ENCODE data around the gene CCDC124. TPM values are rescaled to one million over a fixed set of nuclear protein-coding genes. Genes with fewer than 3 reads are reported as not detected.

Gene CCDC124
- total RNA-seq, 1 experiment from 2014 or later, result 131 TPM

DNA sequence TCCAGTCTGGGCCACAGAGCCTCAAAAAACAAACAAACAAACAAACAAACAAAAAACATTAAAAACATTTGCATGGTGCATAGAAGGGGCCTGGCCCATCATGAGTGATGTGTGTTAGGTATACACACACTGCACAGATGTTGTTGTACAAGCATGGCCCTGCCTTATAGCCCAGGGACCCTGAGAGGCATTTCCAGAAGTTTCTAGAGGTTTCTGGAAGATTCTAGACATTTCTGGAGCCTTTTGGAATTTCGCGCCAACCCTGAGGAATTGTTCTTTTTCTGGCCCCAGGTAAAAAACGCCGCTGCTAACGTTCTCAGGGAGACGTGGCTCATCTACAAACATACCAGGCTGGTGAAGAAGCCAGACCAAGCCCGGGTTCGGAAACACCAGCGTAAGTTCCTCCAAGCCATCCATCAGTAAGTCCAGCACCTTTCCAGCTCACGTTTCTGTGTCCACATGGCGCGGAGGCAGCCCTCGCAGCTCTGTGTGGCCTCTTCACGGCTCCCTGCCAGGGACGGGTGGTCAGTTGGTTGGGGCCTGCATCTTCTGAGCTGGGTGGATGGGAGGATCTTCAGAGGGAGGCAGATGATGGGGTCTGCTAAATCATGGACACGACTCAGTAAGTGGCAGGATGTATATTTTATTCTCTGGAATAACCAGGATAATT, 56.7 kb downstream of the CCDC124 start:
- DNase-seq (ENCODE audit: low spot score), result no peak
- no TSS peak for BruUV-seq (replicated peaks)
- no peak for TF ChIP-seq EZH2 (IDR thresholded peaks at IDR 0.05; ENCODE audit: borderline replicate concordance, low read depth, low read length, poor library complexity, severe bottlenecking)
- TF ChIP-seq, protein P1, sequence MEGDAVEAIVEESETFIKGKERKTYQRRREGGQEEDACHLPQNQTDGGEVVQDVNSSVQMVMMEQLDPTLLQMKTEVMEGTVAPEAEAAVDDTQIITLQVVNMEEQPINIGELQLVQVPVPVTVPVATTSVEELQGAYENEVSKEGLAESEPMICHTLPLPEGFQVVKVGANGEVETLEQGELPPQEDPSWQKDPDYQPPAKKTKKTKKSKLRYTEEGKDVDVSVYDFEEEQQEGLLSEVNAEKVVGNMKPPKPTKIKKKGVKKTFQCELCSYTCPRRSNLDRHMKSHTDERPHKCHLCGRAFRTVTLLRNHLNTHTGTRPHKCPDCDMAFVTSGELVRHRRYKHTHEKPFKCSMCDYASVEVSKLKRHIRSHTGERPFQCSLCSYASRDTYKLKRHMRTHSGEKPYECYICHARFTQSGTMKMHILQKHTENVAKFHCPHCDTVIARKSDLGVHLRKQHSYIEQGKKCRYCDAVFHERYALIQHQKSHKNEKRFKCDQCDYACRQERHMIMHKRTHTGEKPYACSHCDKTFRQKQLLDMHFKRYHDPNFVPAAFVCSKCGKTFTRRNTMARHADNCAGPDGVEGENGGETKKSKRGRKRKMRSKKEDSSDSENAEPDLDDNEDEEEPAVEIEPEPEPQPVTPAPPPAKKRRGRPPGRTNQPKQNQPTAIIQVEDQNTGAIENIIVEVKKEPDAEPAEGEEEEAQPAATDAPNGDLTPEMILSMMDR (conservative IDR thresholded peaks at IDR 0.05; ENCODE audit: low read depth, low read length), result no peak
- Histone ChIP-seq H3K4me3 (ENCODE audit: low read depth, low read length, poor library complexity, severe bottlenecking) (no peak overlapping the region), H3K27me3 (replicated peaks; ENCODE audit: insufficient read depth, low read depth, low read length, poor library complexity) (no peaks in the 10 kb centered on the region), H3K27ac (ENCODE audit: low read depth, low read length, poor library complexity, severe bottlenecking) (no peak overlapping the region), H3K36me3 (ENCODE audit: insufficient read depth, low read length, poor library complexity, severe bottlenecking) (peaks cover 57% of the 10 kb centered on the region), H3K9me3 (ENCODE audit: low read depth, low read length, poor library complexity, severe bottlenecking) (no peaks in the 10 kb centered on the region), H3K4me1 (ENCODE audit: insufficient read depth, low read length, poor library complexity, severe bottlenecking) (no peaks in the 10 kb centered on the region)
- intact Hi-C loops (cut with micrococcal nuclease; ENCODE audit: unreplicated experiment), result no loop called here
- ChIA-PET CTCF (no interaction called here), POLR2A (ENCODE audit: low non-redundant PET) (no interaction called here)

DNA sequence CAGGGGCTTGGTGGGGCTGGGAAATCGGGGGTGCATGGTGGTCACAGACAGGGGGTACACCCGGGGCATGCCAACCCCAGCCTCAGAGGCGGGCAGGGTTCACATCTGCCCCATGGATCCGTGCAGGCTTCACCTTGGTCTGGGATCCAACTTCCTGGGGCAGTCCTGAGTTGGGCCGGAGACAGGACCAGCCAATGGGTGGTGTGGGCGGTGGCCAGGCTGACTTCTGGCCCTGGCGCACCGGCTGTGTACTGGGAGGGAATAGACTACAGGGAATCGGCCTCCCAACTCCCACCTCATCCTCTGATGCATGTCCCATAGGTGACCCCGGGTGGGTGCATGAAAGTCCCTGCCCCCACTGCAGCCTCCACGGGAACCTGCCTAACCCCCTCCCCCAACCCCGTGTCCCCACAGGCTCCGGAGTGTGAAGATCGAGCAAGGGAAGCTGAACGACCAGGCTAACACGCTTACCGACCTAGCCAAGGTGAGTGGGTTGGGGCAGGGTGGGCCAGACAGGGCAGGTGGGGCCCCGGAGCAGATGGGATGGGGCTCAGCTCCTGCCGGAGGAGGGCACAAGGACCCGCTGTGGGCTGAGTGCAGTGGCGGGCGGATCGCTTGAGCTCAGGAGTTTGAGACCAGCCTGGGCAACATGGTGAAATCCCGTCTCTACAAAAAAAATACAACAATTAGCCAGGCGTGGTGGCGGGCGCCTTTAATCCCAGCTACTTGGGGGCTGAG, 60.4 kb downstream of the CCDC124 start:
- intact Hi-C loops (cut with micrococcal nuclease; ENCODE audit: unreplicated experiment), result no loop called here
- no TSS peak for BruUV-seq (replicated peaks)
- Histone ChIP-seq H3K9me3 (ENCODE audit: low read depth, low read length, poor library complexity, severe bottlenecking) (no peaks in the 10 kb centered on the region), H3K4me1 (ENCODE audit: insufficient read depth, low read length, poor library complexity, severe bottlenecking) (no peaks in the 10 kb centered on the region), H3K4me3 (ENCODE audit: low read depth, low read length, poor library complexity, severe bottlenecking) (no peak overlapping the region), H3K36me3 (ENCODE audit: insufficient read depth, low read length, poor library complexity, severe bottlenecking) (peaks cover 38% of the 10 kb centered on the region), H3K27me3 (replicated peaks; ENCODE audit: insufficient read depth, low read depth, low read length, poor library complexity) (no peaks in the 10 kb centered on the region), H3K27ac (ENCODE audit: low read depth, low read length, poor library complexity, severe bottlenecking) (no peak overlapping the region)
- no peak for TF ChIP-seq EZH2 (IDR thresholded peaks at IDR 0.05; ENCODE audit: borderline replicate concordance, low read depth, low read length, poor library complexity, severe bottlenecking)
- TF ChIP-seq, protein P1 (conservative IDR thresholded peaks at IDR 0.05; ENCODE audit: low read depth, low read length), result no peak
- POLR2A ChIA-PET (ENCODE audit: low non-redundant PET), result no interaction called here
- DNase-seq (ENCODE audit: low spot score), result no peak
- CTCF ChIA-PET, result interaction anchor here (0.8 kb wide), 1 partner anchor 56 kb away, joined by 7 read pairs; no protein-coding TSS in a partner anchor

Other genes starting within 250 kb of the CCDC124 start
- 5.8 and 6.8 TPM in 2 replicates for gene UNC13A, start 244.7 kb upstream of the CCDC124 start, total RNA-seq (2021)
- 79.1 and 87.3 TPM in 2 replicates for gene MAP1S, start 213.5 kb upstream of the CCDC124 start, total RNA-seq (2021)
- 2.1 and 5.0 TPM in 2 replicates for gene FCHO1, start 181.5 kb upstream of the CCDC124 start, total RNA-seq (2021)
- gene B3GNT3, start 137.9 kb upstream of the CCDC124 start, total RNA-seq (2021), result not detected in 2 replicates
- not detected in 2 replicates for gene INSL3, start 111.5 kb upstream of the CCDC124 start, total RNA-seq (2021)
- gene JAK3, start 85.0 kb upstream of the CCDC124 start, total RNA-seq (2021), result 2.4 and 2.5 TPM in 2 replicates
- 1,852 and 1,889 TPM in 2 replicates for gene RPL18A, start 73.1 kb upstream of the CCDC124 start, total RNA-seq (2021)
- not detected in 2 replicates for gene SLC5A5, start 61.1 kb upstream of the CCDC124 start, total RNA-seq (2021)
- 63.5 and 81.2 TPM in 2 replicates for gene KCNN1, start 34.1 kb downstream of the CCDC124 start, total RNA-seq (2021)
- 11.7 and 13.3 TPM in 2 replicates for gene ARRDC2, start 75.2 kb downstream of the CCDC124 start, total RNA-seq (2021)
- gene IL12RB1, start 153.9 kb downstream of the CCDC124 start, total RNA-seq (2021), result not detected in 2 replicates
- gene MAST3, start 164.8 kb downstream of the CCDC124 start, total RNA-seq (2021), result 5.1 and 7.9 TPM in 2 replicates
- 38.1 and 41.9 TPM in 2 replicates for gene PIK3R2, start 220.1 kb downstream of the CCDC124 start, total RNA-seq (2021)
- not detected in 2 replicates for gene IFI30, start 240.8 kb downstream of the CCDC124 start, total RNA-seq (2021)